ENCODE measurements around the gene FMNL2.
A peak's percentile ranks its signal among the peaks of the same experiment; 100 is the strongest.

The FMNL2 gene

GRCh38 chr2:152649997-152650396 lies 315.0 kb downstream of the FMNL2 start:
- CTCF ChIA-PET: no interaction called here
- POLR2A ChIA-PET (ENCODE audit: low non-redundant PET): no interaction called here
- no peak overlapping the region for H3K27ac ChIP-seq

DNA sequence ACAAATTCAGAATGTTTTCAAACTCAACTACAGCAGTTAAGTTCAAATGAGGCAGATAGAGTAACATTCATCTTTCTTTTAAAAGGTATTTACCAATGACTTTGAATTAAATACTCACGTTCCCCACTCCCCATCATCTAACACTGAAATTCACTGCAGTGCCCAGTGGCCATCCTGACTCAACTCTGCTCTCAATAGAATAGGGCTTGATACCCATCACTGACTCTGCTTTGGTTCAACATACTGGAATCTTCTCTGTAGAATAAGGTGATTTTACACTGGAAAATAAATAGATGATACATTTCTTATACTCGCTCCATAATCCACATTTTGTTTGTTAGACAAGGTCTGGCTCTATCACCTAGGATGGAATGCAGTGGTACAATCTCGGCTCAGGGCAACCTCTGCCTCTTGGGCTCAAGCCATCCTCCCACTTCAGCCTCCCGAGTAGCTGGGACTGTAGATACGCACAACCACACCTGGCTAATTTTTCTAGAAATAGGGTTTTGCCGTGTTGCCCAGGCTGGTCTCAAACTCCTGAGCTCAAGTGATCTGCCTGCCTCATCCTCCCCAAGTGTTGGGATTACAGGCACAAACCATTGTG lies 315.9 kb downstream of the FMNL2 start:
- TF ChIP-seq, protein P1, sequence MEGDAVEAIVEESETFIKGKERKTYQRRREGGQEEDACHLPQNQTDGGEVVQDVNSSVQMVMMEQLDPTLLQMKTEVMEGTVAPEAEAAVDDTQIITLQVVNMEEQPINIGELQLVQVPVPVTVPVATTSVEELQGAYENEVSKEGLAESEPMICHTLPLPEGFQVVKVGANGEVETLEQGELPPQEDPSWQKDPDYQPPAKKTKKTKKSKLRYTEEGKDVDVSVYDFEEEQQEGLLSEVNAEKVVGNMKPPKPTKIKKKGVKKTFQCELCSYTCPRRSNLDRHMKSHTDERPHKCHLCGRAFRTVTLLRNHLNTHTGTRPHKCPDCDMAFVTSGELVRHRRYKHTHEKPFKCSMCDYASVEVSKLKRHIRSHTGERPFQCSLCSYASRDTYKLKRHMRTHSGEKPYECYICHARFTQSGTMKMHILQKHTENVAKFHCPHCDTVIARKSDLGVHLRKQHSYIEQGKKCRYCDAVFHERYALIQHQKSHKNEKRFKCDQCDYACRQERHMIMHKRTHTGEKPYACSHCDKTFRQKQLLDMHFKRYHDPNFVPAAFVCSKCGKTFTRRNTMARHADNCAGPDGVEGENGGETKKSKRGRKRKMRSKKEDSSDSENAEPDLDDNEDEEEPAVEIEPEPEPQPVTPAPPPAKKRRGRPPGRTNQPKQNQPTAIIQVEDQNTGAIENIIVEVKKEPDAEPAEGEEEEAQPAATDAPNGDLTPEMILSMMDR (conservative IDR thresholded peaks at IDR 0.05; ENCODE audit: low read depth): no peak
- H3K27ac ChIP-seq: no peak overlapping the region
- ChIA-PET CTCF (no interaction called here), POLR2A (ENCODE audit: low non-redundant PET) (no interaction called here)
- no peak for DNase-seq (ENCODE audit: low spot score)

More at GRCh38 chr2:152649997-152650396, 315.0 kb downstream of the FMNL2 start:
- no peak for DNase-seq (ENCODE audit: low spot score)
- TF ChIP-seq, protein P1 (conservative IDR thresholded peaks at IDR 0.05; ENCODE audit: low read depth): no peak

DNA sequence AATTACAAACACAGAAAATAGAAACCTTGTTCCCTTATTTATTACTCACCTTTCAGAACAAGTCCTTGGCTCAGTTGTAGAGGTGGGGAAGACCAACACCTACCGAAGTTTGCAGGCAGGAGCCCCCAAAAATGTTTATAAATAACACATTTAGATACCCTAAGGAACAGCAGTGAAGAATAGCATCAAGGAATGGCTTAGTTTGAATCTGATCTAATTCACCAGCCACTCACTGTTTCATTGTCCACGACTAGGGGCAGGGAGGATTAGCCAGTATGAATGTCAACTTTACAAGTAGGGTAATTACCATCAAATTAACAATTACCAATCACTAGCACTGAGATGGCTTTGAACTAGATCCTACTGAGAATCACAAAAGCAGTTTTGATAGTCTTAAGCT lies 316.9 kb downstream of the FMNL2 start:
- DNase-seq (ENCODE audit: low spot score): no peak
- H3K27ac ChIP-seq: no peak overlapping the region
- ChIA-PET POLR2A (ENCODE audit: low non-redundant PET) (no interaction called here), CTCF (no interaction called here)
- TF ChIP-seq, protein P1 (conservative IDR thresholded peaks at IDR 0.05; ENCODE audit: low read depth): no peak

DNA sequence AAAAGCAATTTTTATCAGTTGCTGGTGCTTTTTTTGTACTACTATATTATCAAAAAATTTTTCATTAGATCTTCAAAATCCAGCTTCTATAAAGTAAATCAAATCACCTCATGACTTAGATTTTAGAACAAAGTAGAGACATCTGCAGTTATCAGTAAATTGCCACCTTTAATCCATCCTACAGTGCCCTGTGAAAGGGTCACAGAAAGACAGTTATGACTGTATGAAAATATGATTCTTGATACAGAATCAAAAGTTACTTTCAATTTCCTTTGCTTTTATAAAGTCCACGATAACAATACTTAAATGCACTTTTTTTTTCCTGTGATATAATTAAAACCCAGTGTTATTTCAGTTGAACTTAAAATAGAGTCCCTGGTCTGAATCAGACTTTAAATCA lies 320.9 kb downstream of the FMNL2 start:
- DNase-seq (ENCODE audit: low spot score): no peak
- TF ChIP-seq, protein P1 (conservative IDR thresholded peaks at IDR 0.05; ENCODE audit: low read depth): no peak
- no peak overlapping the region for H3K27ac ChIP-seq
- POLR2A ChIA-PET (ENCODE audit: low non-redundant PET): no interaction called here
- CTCF ChIA-PET: no interaction called here

GRCh38 chr2:152657043-152657442 lies 322.1 kb downstream of the FMNL2 start:
- POLR2A ChIA-PET (ENCODE audit: low non-redundant PET): no interaction called here
- CTCF ChIA-PET: no interaction called here

DNA sequence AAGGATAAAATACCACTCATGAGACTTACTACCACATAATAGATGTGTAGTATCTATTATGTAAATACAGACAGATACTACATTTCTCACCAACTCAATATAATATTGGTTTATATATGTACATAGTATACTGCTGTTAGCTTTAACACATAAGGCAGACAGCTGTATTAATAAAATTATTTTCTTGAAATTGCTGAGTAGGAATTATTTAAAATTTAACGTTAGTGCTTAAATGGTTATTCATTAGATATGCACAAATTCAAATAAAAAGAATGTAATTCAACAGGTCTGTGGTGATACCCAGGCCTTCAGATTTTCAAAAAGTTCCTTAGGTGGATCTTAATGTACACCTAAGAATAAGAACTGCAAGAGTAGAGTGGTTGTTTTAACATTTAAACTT lies 323.2 kb downstream of the FMNL2 start:
- ChIA-PET CTCF (interaction anchor here (0.8 kb wide), 1 partner anchor 11 kb away, joined by 3 read pairs; no protein-coding TSS in a partner anchor), POLR2A (ENCODE audit: low non-redundant PET) (no interaction called here)
- DNase-seq (ENCODE audit: low spot score): no peak
- TF ChIP-seq, protein P1 (conservative IDR thresholded peaks at IDR 0.05; ENCODE audit: low read depth): no peak
- H3K27ac ChIP-seq: no peak overlapping the region

More at GRCh38 chr2:152657043-152657442, 322.1 kb downstream of the FMNL2 start:
- DNase-seq (ENCODE audit: low spot score): peak; percentile 13
- TF ChIP-seq, protein P1 (conservative IDR thresholded peaks at IDR 0.05; ENCODE audit: low read depth): no peak
- H3K27ac ChIP-seq: no peak overlapping the region
